Lower leg skin (tissue), 3 donors: ENCODE results near the gene USP14.

Source experiments
- POLR2A ChIP-seq, 2 donors: fragments of 450-650 bp; IDR thresholded peaks; one replicate each; pipeline ENCODE4 v1.6.1; 2016 to 2017; ENCODE audit warnings: antibody characterized with exemption in 2 of 2, mild to moderate bottlenecking in 1 of 2, moderate library complexity in 1 of 2
- TF ChIP-seq, protein P1 (sequence below), 3 donors: fragments of 450-650 bp; IDR thresholded peaks; one replicate each; pipeline ENCODE4 v1.5.1; 2016; ENCODE audit warnings: antibody characterized with exemption in 3 of 3, mild to moderate bottlenecking in 3 of 3, moderate library complexity in 2 of 3

GRCh38 chr18:172361-172760 is 14.0 kb downstream of the USP14 start:
- TF ChIP-seq, protein P1, sequence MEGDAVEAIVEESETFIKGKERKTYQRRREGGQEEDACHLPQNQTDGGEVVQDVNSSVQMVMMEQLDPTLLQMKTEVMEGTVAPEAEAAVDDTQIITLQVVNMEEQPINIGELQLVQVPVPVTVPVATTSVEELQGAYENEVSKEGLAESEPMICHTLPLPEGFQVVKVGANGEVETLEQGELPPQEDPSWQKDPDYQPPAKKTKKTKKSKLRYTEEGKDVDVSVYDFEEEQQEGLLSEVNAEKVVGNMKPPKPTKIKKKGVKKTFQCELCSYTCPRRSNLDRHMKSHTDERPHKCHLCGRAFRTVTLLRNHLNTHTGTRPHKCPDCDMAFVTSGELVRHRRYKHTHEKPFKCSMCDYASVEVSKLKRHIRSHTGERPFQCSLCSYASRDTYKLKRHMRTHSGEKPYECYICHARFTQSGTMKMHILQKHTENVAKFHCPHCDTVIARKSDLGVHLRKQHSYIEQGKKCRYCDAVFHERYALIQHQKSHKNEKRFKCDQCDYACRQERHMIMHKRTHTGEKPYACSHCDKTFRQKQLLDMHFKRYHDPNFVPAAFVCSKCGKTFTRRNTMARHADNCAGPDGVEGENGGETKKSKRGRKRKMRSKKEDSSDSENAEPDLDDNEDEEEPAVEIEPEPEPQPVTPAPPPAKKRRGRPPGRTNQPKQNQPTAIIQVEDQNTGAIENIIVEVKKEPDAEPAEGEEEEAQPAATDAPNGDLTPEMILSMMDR (IDR thresholded peaks at IDR 0.05), result no peak
- TF ChIP-seq POLR2A (IDR thresholded peaks at IDR 0.05), result no peak
